ENCODE data around the gene CHMP6. TPM values are rescaled to one million over a fixed set of nuclear protein-coding genes. Genes with fewer than 3 reads are reported as not detected.

The CHMP6 gene
- total RNA-seq, 1 experiment from 2014 or later, result 15.0 TPM

DNA sequence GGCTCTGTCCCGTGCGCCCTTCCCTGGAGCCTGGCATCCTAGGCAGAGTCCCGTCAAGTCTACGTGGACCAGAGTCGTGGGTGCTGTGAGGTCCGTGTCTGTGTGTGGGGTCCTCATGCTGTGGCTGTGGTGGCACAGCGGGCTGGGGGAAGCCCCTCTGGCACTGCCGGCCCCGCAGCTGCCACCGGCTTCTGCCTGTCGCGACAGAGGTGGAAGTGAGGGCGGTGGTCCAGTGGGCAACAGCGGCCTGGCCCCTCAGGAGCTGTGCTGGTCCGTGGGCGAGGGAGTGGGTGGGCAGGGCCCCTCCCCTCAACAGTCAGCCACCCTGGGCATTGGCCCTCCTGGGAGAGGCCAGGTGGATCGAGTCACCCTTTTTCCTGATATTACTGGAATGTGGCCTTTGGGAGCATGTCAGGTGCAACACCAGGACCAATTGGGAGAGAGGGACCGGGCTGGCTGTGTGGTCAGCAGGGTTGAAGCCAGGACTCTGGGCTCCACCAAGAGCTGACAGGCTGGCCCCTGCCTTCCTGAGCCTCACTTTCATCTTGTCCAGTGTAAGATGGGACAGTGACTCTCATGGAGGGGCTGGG is 55.2 kb downstream of the CHMP6 start:
- no peak for DNase-seq (ENCODE audit: low spot score)
- Mint-ChIP-seq H3K4me3 (no peak overlapping the region), H3K4me1 (peaks cover 7% of the 10 kb centered on the region), H3K27ac (no peak overlapping the region), H3K9me3 (no peaks in the 10 kb centered on the region), H3K27me3 (ENCODE audit: low read depth) (no peaks in the 10 kb centered on the region), H3K36me3 (no peaks in the 10 kb centered on the region)
- POLR2A ChIA-PET, result no interaction called here
- CTCF ChIA-PET, result interaction anchor here (0.6 kb wide), 1 partner anchor 130 kb away, joined by 5 read pairs; no protein-coding TSS in a partner anchor
- ATAC-seq, result no peak
- TF ChIP-seq JAZF1 (CRISPR knock-in tag; IDR thresholded peaks at IDR 0.05), result no peak
- no peak for TF ChIP-seq TEAD1 (CRISPR knock-in tag; IDR thresholded peaks at IDR 0.05)
- TF ChIP-seq SOX15 (CRISPR knock-in tag; IDR thresholded peaks at IDR 0.05), result no peak

DNA sequence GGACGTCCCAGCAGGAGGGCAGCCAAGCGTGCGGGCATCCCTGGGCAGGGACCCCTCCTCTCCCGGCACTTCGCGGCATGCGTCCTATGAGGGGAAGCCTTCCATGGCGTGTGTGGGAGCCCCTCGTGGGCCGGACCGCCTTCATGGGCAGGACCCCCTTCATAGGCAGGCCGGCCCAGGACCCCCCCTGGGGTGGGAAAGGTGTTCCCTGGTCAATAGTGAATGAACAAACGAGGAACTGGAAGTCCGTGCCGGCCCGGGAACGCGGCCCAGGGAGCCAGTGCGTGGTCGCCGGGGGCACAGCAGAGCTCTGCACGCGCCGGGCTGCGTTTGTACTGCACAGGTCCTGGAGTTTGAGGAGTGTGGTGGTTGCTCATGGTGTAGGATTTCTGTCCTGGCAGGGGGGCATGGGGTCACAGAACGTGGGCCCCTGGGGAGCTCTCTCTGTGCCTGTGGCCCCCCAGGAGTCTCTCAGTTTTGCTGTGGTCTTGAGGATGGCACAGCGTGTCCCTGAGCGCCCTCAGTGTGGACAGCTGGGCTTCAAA is 57.3 kb downstream of the CHMP6 start:
- Mint-ChIP-seq H3K4me1 (peaks cover 6% of the 10 kb centered on the region; the same call in 1 of the 2 replicates), H3K27me3 (ENCODE audit: low read depth) (no peaks in the 10 kb centered on the region), H3K27ac (peak overlapping the region; percentile 84), H3K36me3 (no peaks in the 10 kb centered on the region), H3K4me3 (no peak overlapping the region), H3K9me3 (no peaks in the 10 kb centered on the region)
- POLR2A ChIA-PET, result interaction anchor here (0.5 kb wide), 1 partner anchor 926 kb away, joined by 5 read pairs; no protein-coding TSS in a partner anchor
- no peak for TF ChIP-seq ZBTB21 (CRISPR knock-in tag; IDR thresholded peaks at IDR 0.05; ENCODE audit: borderline replicate concordance)
- no peak for TF ChIP-seq ELF4 (CRISPR knock-in tag; IDR thresholded peaks at IDR 0.05; ENCODE audit: low read depth)
- no peak for TF ChIP-seq TCF7 (CRISPR knock-in tag; IDR thresholded peaks at IDR 0.05; ENCODE audit: low read depth)
- no peak for TF ChIP-seq TP53 (CRISPR knock-in tag; IDR thresholded peaks at IDR 0.05)
- TF ChIP-seq ZBTB43 (CRISPR knock-in tag; IDR thresholded peaks at IDR 0.05), result no peak
- TF ChIP-seq ATF1 (CRISPR knock-in tag; IDR thresholded peaks at IDR 0.05), result no peak
- TF ChIP-seq ESRRA (CRISPR knock-in tag; IDR thresholded peaks at IDR 0.05; ENCODE audit: borderline replicate concordance), result no peak
- TF ChIP-seq ZNF423 (CRISPR knock-in tag; IDR thresholded peaks at IDR 0.05), result no peak
- TF ChIP-seq, protein P1, sequence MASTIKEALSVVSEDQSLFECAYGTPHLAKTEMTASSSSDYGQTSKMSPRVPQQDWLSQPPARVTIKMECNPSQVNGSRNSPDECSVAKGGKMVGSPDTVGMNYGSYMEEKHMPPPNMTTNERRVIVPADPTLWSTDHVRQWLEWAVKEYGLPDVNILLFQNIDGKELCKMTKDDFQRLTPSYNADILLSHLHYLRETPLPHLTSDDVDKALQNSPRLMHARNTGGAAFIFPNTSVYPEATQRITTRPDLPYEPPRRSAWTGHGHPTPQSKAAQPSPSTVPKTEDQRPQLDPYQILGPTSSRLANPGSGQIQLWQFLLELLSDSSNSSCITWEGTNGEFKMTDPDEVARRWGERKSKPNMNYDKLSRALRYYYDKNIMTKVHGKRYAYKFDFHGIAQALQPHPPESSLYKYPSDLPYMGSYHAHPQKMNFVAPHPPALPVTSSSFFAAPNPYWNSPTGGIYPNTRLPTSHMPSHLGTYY (CRISPR knock-in tag; IDR thresholded peaks at IDR 0.05), result no peak
- TF ChIP-seq PREB (CRISPR knock-in tag; IDR thresholded peaks at IDR 0.05; ENCODE audit: borderline replicate concordance), result no peak
- no peak; the same call in 1 of the 2 replicates for TF ChIP-seq E2F5 (CRISPR knock-in tag; IDR thresholded peaks at IDR 0.05)
- no peak for TF ChIP-seq OVOL2 (CRISPR knock-in tag; IDR thresholded peaks at IDR 0.05; ENCODE audit: borderline replicate concordance)
- TF ChIP-seq FOXP1 (CRISPR knock-in tag; IDR thresholded peaks at IDR 0.05; ENCODE audit: borderline replicate concordance), result no peak
- no peak for TF ChIP-seq ZNF138 (CRISPR knock-in tag; conservative IDR thresholded peaks at IDR 0.05)
- TF ChIP-seq ATF2 (CRISPR knock-in tag; IDR thresholded peaks at IDR 0.05; ENCODE audit: borderline replicate concordance, low read depth), result no peak
- no peak for TF ChIP-seq ZNF219 (CRISPR knock-in tag; IDR thresholded peaks at IDR 0.05; ENCODE audit: borderline replicate concordance)
- TF ChIP-seq, protein P2, sequence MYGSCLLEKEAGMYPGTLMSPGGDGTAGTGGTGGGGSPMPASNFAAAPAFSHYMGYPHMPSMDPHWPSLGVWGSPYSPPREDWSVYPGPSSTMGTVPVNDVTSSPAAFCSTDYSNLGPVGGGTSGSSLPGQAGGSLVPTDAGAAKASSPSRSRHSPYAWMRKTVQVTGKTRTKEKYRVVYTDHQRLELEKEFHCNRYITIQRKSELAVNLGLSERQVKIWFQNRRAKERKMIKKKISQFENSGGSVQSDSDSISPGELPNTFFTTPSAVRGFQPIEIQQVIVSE (CRISPR knock-in tag; IDR thresholded peaks at IDR 0.05; ENCODE audit: borderline replicate concordance), result no peak
- no peak for TF ChIP-seq ZNF396 (CRISPR knock-in tag; IDR thresholded peaks at IDR 0.05; ENCODE audit: borderline replicate concordance)
- no peak for TF ChIP-seq MYBL2 (CRISPR knock-in tag; IDR thresholded peaks at IDR 0.05)
- no peak for TF ChIP-seq ZNF121 (CRISPR knock-in tag; IDR thresholded peaks at IDR 0.05)
- ATAC-seq (no peak), DNase-seq (ENCODE audit: low spot score) (no peak)
- CTCF ChIA-PET, result interaction anchor here (0.7 to 1.3 kb wide), 5 partner anchors 9 to 53 kb away, joined by 3 to 7 read pairs (median 3); no protein-coding TSS in a partner anchor

Measured in WTC11 (cell line).